ENCODE measurements around the gene SMARCC2.

GRCh38 chr12:56164345-56164729 is 24.9 kb downstream of the SMARCC2 start:
- peak in 1 of 3 donors; percentile 40 for TF ChIP-seq POLR2AphosphoS5 (IDR thresholded peaks at IDR 0.05)
- no peak for TF ChIP-seq POLR2A (IDR thresholded peaks at IDR 0.05)
- no peak for TF ChIP-seq CTCF (IDR thresholded peaks at IDR 0.05)
